Measurements from ENCODE around the gene TPRG1L.

TPRG1L gene

DNA sequence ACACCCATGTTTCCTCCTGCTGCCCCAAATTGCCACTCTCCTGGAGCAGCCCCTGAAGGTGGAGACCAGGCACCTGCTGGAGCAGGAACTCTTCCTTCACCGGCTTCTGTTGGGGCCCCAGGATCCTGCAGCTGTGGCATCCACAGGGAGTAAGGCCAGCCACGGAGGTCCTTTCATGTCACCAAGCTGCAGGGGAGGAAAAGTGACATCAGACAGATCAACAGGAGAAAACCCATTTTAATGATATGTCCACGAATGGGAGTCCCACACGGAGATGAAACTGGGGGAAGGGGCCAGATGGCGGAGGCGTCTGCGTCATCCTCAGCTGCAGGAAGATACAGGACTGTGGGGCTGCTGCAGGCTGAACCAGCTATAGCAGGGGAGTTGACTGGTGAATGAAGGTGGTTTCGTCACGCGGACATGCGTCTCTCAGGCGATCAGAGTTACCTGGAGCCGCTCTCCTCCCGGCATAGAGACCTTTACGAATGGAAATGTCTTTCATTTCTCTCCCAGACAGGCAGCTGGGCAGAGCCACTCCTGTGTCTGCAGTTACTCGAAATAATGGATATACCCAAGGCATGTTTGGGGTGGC, 37.4 kb downstream of the TPRG1L start:
- H2AFZ ChIP-seq (ENCODE audit: low read depth, low read length) = no peak overlapping the region
- no peaks in the 10 kb centered on the region for H3K27me3 ChIP-seq (ENCODE audit: insufficient read depth, low read length, poor library complexity)

DNA sequence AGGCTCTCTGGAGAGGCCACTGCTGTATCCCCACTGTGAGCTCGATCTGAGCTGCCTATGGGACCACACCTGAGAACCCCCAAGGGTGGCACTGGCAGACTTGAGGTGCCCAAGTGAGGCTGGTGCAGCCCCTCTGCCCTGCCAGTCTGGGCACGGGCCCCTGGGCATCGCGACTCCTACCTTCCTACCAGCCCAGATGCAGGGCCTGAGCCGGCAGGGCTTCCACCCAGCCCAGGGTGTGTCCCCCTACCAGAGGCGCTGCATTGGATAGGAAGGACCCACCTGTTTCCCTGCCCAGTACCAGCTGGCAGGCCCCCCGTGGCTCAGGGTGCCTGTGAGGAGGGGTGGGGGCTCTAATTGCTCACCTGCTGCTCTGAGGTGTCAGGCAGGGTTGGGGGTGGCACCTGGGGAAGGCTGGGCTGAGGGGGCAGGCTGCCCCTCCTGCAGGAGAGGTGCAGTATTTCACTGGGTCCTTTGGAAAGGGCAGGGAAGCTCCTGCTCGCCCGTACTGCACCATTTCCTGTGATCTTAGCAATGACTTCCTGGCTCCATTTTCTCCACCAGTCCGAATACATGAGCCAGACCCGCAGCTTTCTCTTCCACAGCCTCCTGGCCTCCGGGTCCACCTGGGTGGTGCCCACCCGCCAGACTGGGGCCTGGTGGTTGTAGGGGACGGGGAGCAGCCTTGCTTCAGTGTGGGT, 39.3 kb downstream of the TPRG1L start:
- Histone ChIP-seq H3K27ac (ENCODE audit: low read length) (no peak overlapping the region), H3K9ac (ENCODE audit: low read depth, low read length) (no peak overlapping the region), H3K9me3 (ENCODE audit: insufficient read depth, low read length, severe bottlenecking) (no peaks in the 10 kb centered on the region), H3K36me3 (ENCODE audit: insufficient read depth, low read length) (no peaks in the 10 kb centered on the region), H2AFZ (ENCODE audit: low read depth, low read length) (no peak overlapping the region), H3K4me2 (ENCODE audit: insufficient read depth, low read length) (no peak overlapping the region), H3K27me3 (ENCODE audit: insufficient read depth, low read length, poor library complexity) (no peaks in the 10 kb centered on the region), H3K79me2 (ENCODE audit: insufficient read depth, low read length) (peaks cover 80% of the 10 kb centered on the region), H3K4me3 (ENCODE audit: low read depth in 1 of 2, low read length in 2 of 2) (no peak overlapping the region), H4K20me1 (ENCODE audit: insufficient read depth, low read length) (peaks cover 66% of the 10 kb centered on the region), H3K4me1 (ENCODE audit: insufficient read depth, low read length) (no peaks in the 10 kb centered on the region)
- ATAC-seq (ENCODE audit: insufficient read depth, low read depth) = no peak
- no peak for DNase-seq
- TF ChIP-seq, protein P1, sequence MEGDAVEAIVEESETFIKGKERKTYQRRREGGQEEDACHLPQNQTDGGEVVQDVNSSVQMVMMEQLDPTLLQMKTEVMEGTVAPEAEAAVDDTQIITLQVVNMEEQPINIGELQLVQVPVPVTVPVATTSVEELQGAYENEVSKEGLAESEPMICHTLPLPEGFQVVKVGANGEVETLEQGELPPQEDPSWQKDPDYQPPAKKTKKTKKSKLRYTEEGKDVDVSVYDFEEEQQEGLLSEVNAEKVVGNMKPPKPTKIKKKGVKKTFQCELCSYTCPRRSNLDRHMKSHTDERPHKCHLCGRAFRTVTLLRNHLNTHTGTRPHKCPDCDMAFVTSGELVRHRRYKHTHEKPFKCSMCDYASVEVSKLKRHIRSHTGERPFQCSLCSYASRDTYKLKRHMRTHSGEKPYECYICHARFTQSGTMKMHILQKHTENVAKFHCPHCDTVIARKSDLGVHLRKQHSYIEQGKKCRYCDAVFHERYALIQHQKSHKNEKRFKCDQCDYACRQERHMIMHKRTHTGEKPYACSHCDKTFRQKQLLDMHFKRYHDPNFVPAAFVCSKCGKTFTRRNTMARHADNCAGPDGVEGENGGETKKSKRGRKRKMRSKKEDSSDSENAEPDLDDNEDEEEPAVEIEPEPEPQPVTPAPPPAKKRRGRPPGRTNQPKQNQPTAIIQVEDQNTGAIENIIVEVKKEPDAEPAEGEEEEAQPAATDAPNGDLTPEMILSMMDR (IDR thresholded peaks at IDR 0.05; ENCODE audit: borderline replicate concordance, extremely low read depth, low read length, poor library complexity, severe bottlenecking) = no peak
- TF ChIP-seq EZH2 (IDR thresholded peaks at IDR 0.05; ENCODE audit: borderline replicate concordance, low read depth, low read length, severe bottlenecking) = no peak

More for the DNA sequence above, 37.4 kb downstream of the TPRG1L start:
- TF ChIP-seq, protein P1 (IDR thresholded peaks at IDR 0.05; ENCODE audit: borderline replicate concordance, extremely low read depth, low read length, poor library complexity, severe bottlenecking) = no peak
- TF ChIP-seq EZH2 (IDR thresholded peaks at IDR 0.05; ENCODE audit: borderline replicate concordance, low read depth, low read length, severe bottlenecking) = no peak
- Histone ChIP-seq H3K27ac (ENCODE audit: low read length) (no peak overlapping the region), H3K79me2 (ENCODE audit: insufficient read depth, low read length) (peaks cover 87% of the 10 kb centered on the region), H3K4me1 (ENCODE audit: insufficient read depth, low read length) (no peaks in the 10 kb centered on the region), H3K9me3 (ENCODE audit: insufficient read depth, low read length, severe bottlenecking) (no peaks in the 10 kb centered on the region), H4K20me1 (ENCODE audit: insufficient read depth, low read length) (peaks cover 60% of the 10 kb centered on the region), H3K9ac (ENCODE audit: low read depth, low read length) (no peak overlapping the region), H3K4me3 (ENCODE audit: low read depth in 1 of 2, low read length in 2 of 2) (no peak overlapping the region), H3K36me3 (ENCODE audit: insufficient read depth, low read length) (peaks cover 3% of the 10 kb centered on the region; the same call in 1 of the 2 replicates), H3K4me2 (ENCODE audit: insufficient read depth, low read length) (no peak overlapping the region)
- ATAC-seq (ENCODE audit: insufficient read depth, low read depth) (no peak), DNase-seq (no peak)

DNA sequence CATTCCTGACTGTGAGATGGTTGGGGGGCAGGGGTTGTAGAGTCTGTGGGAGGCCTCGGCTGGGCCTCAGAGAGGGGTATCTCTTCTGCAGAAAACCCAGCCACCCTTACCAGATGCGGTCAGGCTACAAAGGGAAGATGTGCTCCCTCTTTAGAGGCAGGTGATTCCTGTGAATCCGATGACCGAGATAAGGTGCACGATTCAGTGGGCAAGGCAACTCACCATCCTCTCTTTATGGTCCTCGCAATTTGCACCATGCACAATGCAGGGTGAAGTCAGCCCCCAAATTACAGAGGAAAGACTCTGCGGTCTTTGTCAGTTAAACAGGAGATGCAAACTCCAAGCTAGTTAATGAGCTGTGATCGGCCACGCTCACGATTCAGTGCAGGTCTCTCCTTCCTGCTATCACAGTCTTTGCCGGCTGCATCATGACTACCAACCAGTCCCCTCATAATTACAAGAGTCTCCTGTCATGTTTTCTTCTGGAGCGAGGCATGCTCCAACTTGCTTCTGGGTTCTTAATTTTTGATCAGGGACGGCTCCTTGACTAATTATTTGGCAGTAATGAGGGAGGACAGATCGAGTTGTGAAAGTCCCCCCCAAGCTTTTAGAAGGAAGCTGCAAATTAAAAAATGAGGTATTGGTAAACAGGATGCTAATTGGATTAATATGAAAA, 40.0 kb downstream of the TPRG1L start:
- DNase-seq (no peak), ATAC-seq (ENCODE audit: insufficient read depth, low read depth) (no peak)
- Histone ChIP-seq H3K4me3 (ENCODE audit: low read depth in 1 of 2, low read length in 2 of 2) (no peak overlapping the region), H3K36me3 (ENCODE audit: insufficient read depth, low read length) (no peaks in the 10 kb centered on the region), H3K9me3 (ENCODE audit: insufficient read depth, low read length, severe bottlenecking) (no peaks in the 10 kb centered on the region), H3K9ac (ENCODE audit: low read depth, low read length) (no peak overlapping the region), H3K27me3 (ENCODE audit: insufficient read depth, low read length, poor library complexity) (no peaks in the 10 kb centered on the region), H2AFZ (ENCODE audit: low read depth, low read length) (no peak overlapping the region), H4K20me1 (ENCODE audit: insufficient read depth, low read length) (peaks cover 71% of the 10 kb centered on the region), H3K79me2 (ENCODE audit: insufficient read depth, low read length) (peaks cover 80% of the 10 kb centered on the region), H3K4me2 (ENCODE audit: insufficient read depth, low read length) (no peak overlapping the region), H3K4me1 (ENCODE audit: insufficient read depth, low read length) (no peaks in the 10 kb centered on the region), H3K27ac (ENCODE audit: low read length) (no peak overlapping the region)
- no peak for TF ChIP-seq EZH2 (IDR thresholded peaks at IDR 0.05; ENCODE audit: borderline replicate concordance, low read depth, low read length, severe bottlenecking)
- TF ChIP-seq, protein P1 (IDR thresholded peaks at IDR 0.05; ENCODE audit: borderline replicate concordance, extremely low read depth, low read length, poor library complexity, severe bottlenecking) = no peak

All from DND-41 (cell line).